ENCODE results near the gene MEIS3.

DNA sequence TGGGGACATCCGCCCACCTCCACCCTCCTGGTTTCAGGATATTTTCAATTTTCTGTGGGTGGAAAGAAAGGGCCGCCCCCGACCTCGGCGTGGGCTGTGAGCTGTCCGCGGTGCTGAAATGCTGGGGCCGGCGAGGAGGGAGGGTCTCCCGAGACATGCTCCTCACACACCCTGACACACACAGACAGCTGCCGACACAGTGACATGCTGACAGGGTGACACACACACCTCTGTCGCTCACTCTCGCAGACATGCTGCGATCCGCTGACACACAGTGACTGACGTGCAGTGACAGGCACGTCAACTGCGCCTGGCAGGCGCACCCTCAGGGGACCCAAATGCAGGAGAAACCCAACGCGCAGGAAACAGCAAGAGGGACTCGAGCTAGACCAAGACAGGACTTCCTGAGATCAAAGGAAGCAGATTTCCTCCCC, 25.1 kb upstream of the MEIS3 start:
- TF ChIP-seq EP300 (IDR thresholded peaks at IDR 0.05) (no peak), CTCF (IDR thresholded peaks at IDR 0.05) (no peak), POLR2A (IDR thresholded peaks at IDR 0.05) (no peak)
